GM12878 (cell line): ENCODE data around the gene ETV3L. TPM values are rescaled to one million over a fixed set of nuclear protein-coding genes. Genes with fewer than 3 reads are reported as not detected.

ENCODE experiments used
- ATAC-seq: fragments of 200-7000 bp; cut with Tn5 transposase; 3 replicates; pipeline ENCODE4 v1.9.1; 2020; ENCODE audit warnings: mild to moderate bottlenecking, moderate library complexity
- BruUV-seq: library from RNA; stranded (reverse); fragments of 400-500 nt; replicated peaks from 2 replicates; lab custom pipeline; 2021; lab: Mats Ljungman, UMichigan
- CTCF ChIA-PET: fragments of 300-600 bp; sonication (Branson Sonifier 250); formaldehyde crosslinking; extraction: SDS; loops from one replicate; lab custom pipeline; 2021; ENCODE audit warnings: inconsistent platforms; lab: Yijun Ruan, JAX
- POLR2A ChIA-PET: fragments of 350-600 bp; formaldehyde crosslinking; extraction: SDS; loops from one replicate; lab custom pipeline; 2021; ENCODE audit warnings: inconsistent platforms; lab: Charles Lee
- RAD21 ChIA-PET: fragments of 300-600 bp; sonication (Branson Sonifier 250); formaldehyde crosslinking; loops from one replicate; lab custom pipeline; 2023; ENCODE audit warnings: antibody characterized with exemption; ENCODE audit not compliant: unreplicated experiment; lab: Charles Lee
- SMC1A ChIA-PET: fragments of 300-600 bp; sonication (Branson Sonifier 250); formaldehyde crosslinking; loops from one replicate; lab custom pipeline; 2023; ENCODE audit not compliant: unreplicated experiment, uncharacterized antibody; lab: Charles Lee
- DNase-seq: peaks from one replicate; pipeline ENCODE4 v3.0.0-alpha.2; 2011; ENCODE audit warnings: low read depth, low spot score
- FAIRE-seq: peaks from 3 replicates; lab custom pipeline; 2011; peaks lifted over from hg19 to GRCh38; lab: Jason Lieb, UNC
- H2AFZ ChIP-seq: 2 replicates; pipeline ENCODE4 v1.6.0; 2011; ENCODE audit warnings: low read depth, low read length, control low read depth; ENCODE audit not compliant: control insufficient read depth
- H3K27ac ChIP-seq: 2 replicates; pipeline ENCODE4 v1.5.1; 2011; ENCODE audit warnings: control low read depth; ENCODE audit not compliant: control insufficient read depth, insufficient read depth
- H3K27me3 ChIP-seq, 2 experiments: replicated peaks in 1 of 2; 2 replicates each; pipeline versions ENCODE4 v1.6.0 to v1.6.1; 2011; ENCODE audit warnings: low read length in 1 of 2; ENCODE audit not compliant: control insufficient read depth in 2 of 2, insufficient read depth in 2 of 2
- H3K36me3 ChIP-seq, 2 experiments: 2 replicates each; pipeline ENCODE4 v1.5.1; 2011; ENCODE audit warnings: low read length in 1 of 2; ENCODE audit not compliant: control insufficient read depth in 2 of 2, insufficient read depth in 2 of 2
- H3K4me1 ChIP-seq: 2 replicates; pipeline ENCODE4 v1.6.1; 2011; ENCODE audit warnings: mild to moderate bottlenecking, low read length, moderate library complexity, mixed read lengths; ENCODE audit not compliant: control insufficient read depth, insufficient read depth
- H3K4me2 ChIP-seq: 2 replicates; pipeline ENCODE4 v1.6.0; 2011; ENCODE audit warnings: control low read depth; ENCODE audit not compliant: control insufficient read depth, insufficient read depth
- H3K4me3 ChIP-seq: fragments of 200-600 bp; sonication (generic); 2 replicates; pipeline ENCODE4 v1.5.1; 2016
- H3K79me2 ChIP-seq: 2 replicates; pipeline ENCODE4 v1.6.0; 2011; ENCODE audit warnings: low read length; ENCODE audit not compliant: control insufficient read depth, insufficient read depth
- H3K9ac ChIP-seq: 2 replicates; pipeline ENCODE4 v1.8.0; 2011; ENCODE audit warnings: low read length, control low read depth, mixed read lengths; ENCODE audit not compliant: control insufficient read depth, insufficient read depth
- H3K9me3 ChIP-seq: replicated peaks from 3 replicates; pipeline ENCODE4 v1.5.1; 2011; ENCODE audit warnings: mild to moderate bottlenecking, low read length; ENCODE audit not compliant: control insufficient read depth, insufficient read depth
- H4K20me1 ChIP-seq: 2 replicates; pipeline ENCODE4 v1.6.0; 2011; ENCODE audit not compliant: control insufficient read depth, insufficient read depth
- ASH2L ChIP-seq: fragments of 300-600, 200-600 bp; sonication (generic); IDR thresholded peaks from 2 replicates; pipeline ENCODE4 v1.6.1; 2017; ENCODE audit warnings: low read depth, mild to moderate bottlenecking, borderline replicate concordance
- ATF2 ChIP-seq: IDR thresholded peaks from 2 replicates; pipeline ENCODE4 v1.6.1; 2012; ENCODE audit warnings: low read length, inconsistent platforms
- CEBPB ChIP-seq, 2 experiments: fragments of 150-350 bp in 1 of 2; IDR thresholded peaks; 2 replicates each; pipeline ENCODE4 v1.6.1; 2012 to 2014; ENCODE audit warnings: low read depth in 2 of 2, low read length in 2 of 2, borderline replicate concordance in 1 of 2, inconsistent platforms in 1 of 2
- CHD2 ChIP-seq: IDR thresholded peaks from 2 replicates; pipeline ENCODE4 v1.6.1; 2011; ENCODE audit warnings: low read depth, low read length, improper control_type of control experiment, borderline replicate concordance
- FOXK2 ChIP-seq: fragments of 450-650 bp; IDR thresholded peaks from 2 replicates; pipeline ENCODE4 v1.6.1; 2017; ENCODE audit warnings: mild to moderate bottlenecking, moderate library complexity
- LARP7 ChIP-seq: fragments of 450-650 bp; IDR thresholded peaks from 2 replicates; pipeline ENCODE4 v1.6.1; 2017; ENCODE audit warnings: mild to moderate bottlenecking
- MEF2B ChIP-seq: fragments of 450-650 bp; IDR thresholded peaks from 2 replicates; pipeline ENCODE4 v1.6.1; 2018; ENCODE audit warnings: mild to moderate bottlenecking, moderate library complexity; ENCODE audit not compliant: partially characterized antibody, poor library complexity, severe bottlenecking
- MXI1 ChIP-seq: fragments of 150-350 bp; IDR thresholded peaks from 2 replicates; pipeline ENCODE4 v1.6.1; 2011; ENCODE audit warnings: low read depth, mild to moderate bottlenecking, inconsistent platforms, low read length, improper control_type of control experiment
- POLR2AphosphoS2 ChIP-seq: IDR thresholded peaks from 2 replicates; pipeline ENCODE4 v1.6.1; 2011; ENCODE audit warnings: low read depth, mild to moderate bottlenecking, low read length, improper control_type of control experiment, moderate library complexity
- SMAD1 ChIP-seq: fragments of 450-650 bp; IDR thresholded peaks from 2 replicates; pipeline ENCODE4 v1.6.1; 2018; ENCODE audit warnings: mild to moderate bottlenecking, low read depth; ENCODE audit not compliant: partially characterized antibody
- SUZ12 ChIP-seq: fragments of 200-600 bp; sonication (generic); IDR thresholded peaks from one replicate; pipeline ENCODE4 v1.6.1; 2018; ENCODE audit warnings: antibody characterized with exemption, mild to moderate bottlenecking; ENCODE audit not compliant: unreplicated experiment
- TCF3 ChIP-seq: IDR thresholded peaks from 2 replicates; pipeline ENCODE4 v1.6.1; 2012; ENCODE audit warnings: low read depth, mild to moderate bottlenecking, low read length, borderline replicate concordance; ENCODE audit not compliant: insufficient read depth
- YBX1 ChIP-seq: fragments of 450-650 bp; IDR thresholded peaks from 2 replicates; pipeline ENCODE4 v1.6.1; 2016; ENCODE audit warnings: antibody characterized with exemption
- ZNF592 ChIP-seq: fragments of 450-650 bp; IDR thresholded peaks from 2 replicates; pipeline ENCODE4 v1.6.1; 2017; ENCODE audit warnings: mild to moderate bottlenecking, moderate library complexity
- WGBS: methylation state at CpG from one replicate; pipeline ENCODE4 v1.1.6; 2016; ENCODE audit warnings: low lambda C conversion rate; ENCODE audit not compliant: insufficient replicate concordance, insufficient coverage; ENCODE audit errors: missing lambda C conversion rate; 5-methylcytosine and 5-hydroxymethylcytosine counted together
- in situ Hi-C: fragments of 300-500 bp; cut with MboI; formaldehyde crosslinking; loops from 9 replicates; pipeline ENCODE4 v1.14.3; 2018; ENCODE audit warnings: mixed read lengths
- intact Hi-C: fragments of 100-400 bp; cut with micrococcal nuclease; formaldehyde crosslinking; loops from one replicate; pipeline ENCODE4 v1.14.2; 2022; ENCODE audit not compliant: unreplicated experiment
- polyA plus RNA-seq, 11 experiments: library from polyadenylated mRNA; depleted of rRNA in 4 of 11; unstranded in 6 of 11; stranded (reverse) in 5 of 11; fragments of >200 nt; fragmentation: Nextera tagmentation in 4 of 11; fragmentation: Illumina TruSeq in 1 of 11; extraction: Ambion mirVana in 4 of 11; extraction: Trizol in 1 of 11; gene quantifications; 1 replicate in 1 of 11; 2 replicates in 10 of 11; pipeline versions ENCODE4 v1.2.1 to v1.2.3, GENCODE V29; 2011 to 2016; ENCODE audit warnings: inconsistent platforms in 2 of 11, missing spikeins in 2 of 11, low read depth in 1 of 11
- total RNA-seq, 4 experiments: library from RNA; depleted of rRNA in 3 of 4; stranded (reverse); fragments of >200 nt in 3 of 4; fragmentation: Illumina TruSeq in 1 of 4; extraction: Trizol in 1 of 4; gene quantifications; 2 replicates each; pipeline versions ENCODE4 v1.2.1 to v1.2.3, GENCODE V29; 2013 to 2021

ETV3L gene
- total and polyA plus RNA-seq, 10 of the 15 experiments (the other 5 are each of a cell fraction or from before 2014, with no cell fraction given): 0.03 to 1.3 (median 0.44) TPM

- peak; percentile 64; the same call in 1 of the 2 replicates for TF ChIP-seq TCF3
- peak; percentile 39 for TF ChIP-seq SMAD1
- peak; percentile 46; the same call in 1 of the 2 replicates for TF ChIP-seq CHD2
These were observed 6.6 kb upstream of the ETV3L start (continued) for GRCh38 chr1:157105988-157106812.

DNA sequence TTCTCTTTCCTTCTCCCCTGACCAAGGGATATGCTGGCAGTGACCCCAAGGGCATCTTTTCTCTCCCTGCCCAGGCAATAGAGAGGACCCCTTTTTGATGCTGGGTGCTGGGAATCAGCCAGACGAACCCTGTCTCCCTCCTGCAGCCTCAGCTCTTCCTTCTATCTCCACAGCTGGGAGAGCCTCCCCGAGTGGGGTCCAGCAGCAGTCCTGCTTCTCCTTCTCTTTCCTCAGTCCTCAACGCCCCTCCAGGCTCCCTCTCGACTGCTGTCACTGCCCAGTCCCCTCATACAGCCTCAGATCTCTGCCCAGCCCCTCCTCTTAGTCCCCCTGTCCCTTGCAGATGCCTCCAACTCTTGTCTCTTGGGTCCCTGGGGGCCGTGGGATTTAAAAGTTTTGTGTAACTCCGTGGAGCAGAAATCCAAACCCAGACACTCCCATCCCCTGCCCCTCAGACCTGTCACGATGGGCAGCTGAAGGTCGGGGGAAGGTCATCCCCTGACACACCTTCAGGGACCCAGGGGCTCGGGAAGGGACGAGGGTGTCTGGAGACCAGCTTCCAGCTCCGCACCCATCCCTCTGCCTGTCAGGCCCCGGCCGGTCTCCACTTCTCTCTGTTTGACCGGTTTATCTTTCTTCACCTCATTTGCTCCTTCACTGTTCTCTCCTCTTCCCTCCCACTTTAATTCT is 5.8 kb upstream of the ETV3L start:
- BruUV-seq: no TSS peak
- Histone ChIP-seq H2AFZ (no peak overlapping the region), H3K4me2 (no peak overlapping the region), H3K9me3 (no peaks in the 10 kb centered on the region), H3K4me3 (no peak overlapping the region), H4K20me1 (no peaks in the 10 kb centered on the region), H3K4me1 (peaks cover 18% of the 10 kb centered on the region), H3K27me3 (no peaks in the 10 kb centered on the region; a peak in 1 of 4 replicates), H3K36me3 (no peaks in the 10 kb centered on the region), H3K9ac (no peak overlapping the region), H3K79me2 (no peaks in the 10 kb centered on the region), H3K27ac (no peak overlapping the region)
- DNase-seq (no peak), FAIRE-seq (no peak), ATAC-seq (no peak)
- RAD21 ChIA-PET: interaction anchor here (1.0 to 2.3 kb wide), 5 partner anchors 15 to 52 kb away, joined by 3 to 14 read pairs (median 4); no protein-coding TSS in a partner anchor
- WGBS: 44% methylated on average over 14 of the region's 14 CpGs
- intact Hi-C loops: no loop called here
- SMC1A ChIA-PET: interaction anchor here (1.1 to 3.3 kb wide), 5 partner anchors 29 to 51 kb away, joined by 3 to 17 read pairs (median 4); no protein-coding TSS in a partner anchor
- in situ Hi-C loops: no loop called here
- POLR2A ChIA-PET: interaction anchor here (0.7 to 2.0 kb wide), 3 partner anchors 31 to 35 kb away, joined by 3 to 12 read pairs (median 10); partner anchors contain the start of gene ETV3
- CTCF ChIA-PET: interaction anchor here (1.1 to 3.1 kb wide), 3 partner anchors 15 to 51 kb away, joined by 3 to 21 read pairs (median 13); no protein-coding TSS in a partner anchor
- no peak for TF ChIP-seq FOXK2
- no peak for TF ChIP-seq POLR2AphosphoS2
- TF ChIP-seq ATF2: no peak
- no peak for TF ChIP-seq ASH2L
- no peak for TF ChIP-seq SUZ12
- TF ChIP-seq MXI1: no peak
- TF ChIP-seq MEF2B: no peak
- no peak for TF ChIP-seq ZNF592
- no peak for TF ChIP-seq YBX1
- no peak for TF ChIP-seq CEBPB (IDR thresholded peaks at IDR 0.05; ENCODE audit: borderline replicate concordance in 1 of 2, low read depth in 2 of 2, low read length in 2 of 2)
- no peak for TF ChIP-seq LARP7
